ENCODE data around the gene CDH4. TPM values are rescaled to one million over a fixed set of nuclear protein-coding genes. Genes with fewer than 3 reads are reported as not detected.

CDH4 gene
- total and polyA plus RNA-seq, 2 of the 4 experiments (the other 2 are of a cell fraction), result 1.6 to 3.5 TPM

DNA sequence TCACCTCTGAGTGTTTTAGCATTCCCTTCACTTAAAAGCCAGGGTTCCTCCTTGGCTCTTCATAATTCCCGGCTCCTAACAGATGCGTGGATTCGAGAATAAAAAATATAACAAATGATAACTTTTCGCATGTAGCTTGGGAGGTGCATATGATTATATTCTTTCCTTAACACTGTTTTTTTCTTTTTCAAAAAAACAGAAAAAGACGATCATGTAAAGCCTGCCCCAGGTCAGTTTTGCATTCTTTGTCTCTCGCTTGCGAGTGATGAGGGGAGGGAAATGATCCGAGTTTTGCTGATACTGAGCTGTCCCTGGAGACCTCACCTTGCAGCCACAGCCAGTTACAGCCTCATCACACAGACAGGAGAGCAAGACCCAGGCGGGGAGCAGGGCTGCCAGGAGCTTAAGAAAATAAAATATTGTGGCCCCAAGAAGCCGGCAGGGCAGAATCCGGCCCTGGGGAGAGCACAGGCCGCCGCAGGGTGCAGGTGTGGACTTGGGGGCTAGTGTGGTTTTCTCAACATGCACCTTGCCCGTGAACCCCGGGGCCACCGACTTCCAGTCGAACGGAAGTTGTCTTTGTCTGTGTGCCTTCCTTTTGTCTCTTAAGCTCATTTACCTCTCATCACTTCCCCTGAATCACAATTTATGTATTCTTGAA is 511.8 kb downstream of the CDH4 start:
- no peak overlapping the region for H4K91ac ChIP-seq (ENCODE audit: insufficient read depth, low read depth, low read length)
- no peak overlapping the region for H2BK120ac ChIP-seq (ENCODE audit: low read depth, low read length)
- no peak overlapping the region for H3K4ac ChIP-seq (ENCODE audit: low read depth, low read length)
- no TSS peak for BruUV-seq (replicated peaks)
- no peak overlapping the region for H3K4me2 ChIP-seq (ENCODE audit: low read depth, low read length)
- no peak for DNase-seq
- H3K14ac ChIP-seq (replicated peaks; ENCODE audit: low read depth, low read length), result no peak overlapping the region
- no peaks in the 10 kb centered on the region for H3K36me3 ChIP-seq (ENCODE audit: control insufficient read depth, insufficient read depth, low read length)
- H3K9me1 ChIP-seq (ENCODE audit: insufficient read depth, low read length), result no peaks in the 10 kb centered on the region
- no peak overlapping the region for H3K9ac ChIP-seq (ENCODE audit: low read depth, low read length)
- no peak overlapping the region for H3K4me3 ChIP-seq (ENCODE audit: insufficient read depth, low read depth, low read length)
- H4K20me1 ChIP-seq (ENCODE audit: insufficient read depth, low read length), result no peaks in the 10 kb centered on the region
- ATAC-seq (ENCODE audit: low read depth), result no peak
- H3K79me1 ChIP-seq (ENCODE audit: low read depth in 1 of 2, low read length in 2 of 2), result no peaks in the 10 kb centered on the region
- intact Hi-C loops (cut with micrococcal nuclease), result no loop called here
- H2AFZ ChIP-seq (replicated peaks; ENCODE audit: low read length, poor library complexity), result no peak overlapping the region
- H3K4me1 ChIP-seq (ENCODE audit: control insufficient read depth, insufficient read depth, low read length), result no peaks in the 10 kb centered on the region
- H3K23ac ChIP-seq (ENCODE audit: low read depth, low read length), result no peak overlapping the region
- H2BK5ac ChIP-seq (ENCODE audit: low read depth, low read length, poor library complexity, severe bottlenecking), result no peak overlapping the region
- H2AK9ac ChIP-seq (replicated peaks; ENCODE audit: low read depth, low read length, poor library complexity), result no peak overlapping the region
- POLR2A ChIA-PET (ENCODE audit: unreplicated experiment), result no interaction called here
- no peak overlapping the region for H2BK20ac ChIP-seq (ENCODE audit: low read depth, low read length)
- H3K18ac ChIP-seq (ENCODE audit: low read depth, low read length), result no peak overlapping the region
- no peak overlapping the region for H2AK5ac ChIP-seq (ENCODE audit: low read depth, low read length)
- TF ChIP-seq, protein P1, sequence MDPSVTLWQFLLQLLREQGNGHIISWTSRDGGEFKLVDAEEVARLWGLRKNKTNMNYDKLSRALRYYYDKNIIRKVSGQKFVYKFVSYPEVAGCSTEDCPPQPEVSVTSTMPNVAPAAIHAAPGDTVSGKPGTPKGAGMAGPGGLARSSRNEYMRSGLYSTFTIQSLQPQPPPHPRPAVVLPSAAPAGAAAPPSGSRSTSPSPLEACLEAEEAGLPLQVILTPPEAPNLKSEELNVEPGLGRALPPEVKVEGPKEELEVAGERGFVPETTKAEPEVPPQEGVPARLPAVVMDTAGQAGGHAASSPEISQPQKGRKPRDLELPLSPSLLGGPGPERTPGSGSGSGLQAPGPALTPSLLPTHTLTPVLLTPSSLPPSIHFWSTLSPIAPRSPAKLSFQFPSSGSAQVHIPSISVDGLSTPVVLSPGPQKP (IDR thresholded peaks at IDR 0.05; ENCODE audit: borderline replicate concordance, low read depth, low read length), result no peak
- TF ChIP-seq MAZ (IDR thresholded peaks at IDR 0.05; ENCODE audit: borderline replicate concordance, low read depth, low read length), result no peak
- no peak for TF ChIP-seq MAFK (IDR thresholded peaks at IDR 0.05; ENCODE audit: low read depth, low read length)
- TF ChIP-seq, protein P2, sequence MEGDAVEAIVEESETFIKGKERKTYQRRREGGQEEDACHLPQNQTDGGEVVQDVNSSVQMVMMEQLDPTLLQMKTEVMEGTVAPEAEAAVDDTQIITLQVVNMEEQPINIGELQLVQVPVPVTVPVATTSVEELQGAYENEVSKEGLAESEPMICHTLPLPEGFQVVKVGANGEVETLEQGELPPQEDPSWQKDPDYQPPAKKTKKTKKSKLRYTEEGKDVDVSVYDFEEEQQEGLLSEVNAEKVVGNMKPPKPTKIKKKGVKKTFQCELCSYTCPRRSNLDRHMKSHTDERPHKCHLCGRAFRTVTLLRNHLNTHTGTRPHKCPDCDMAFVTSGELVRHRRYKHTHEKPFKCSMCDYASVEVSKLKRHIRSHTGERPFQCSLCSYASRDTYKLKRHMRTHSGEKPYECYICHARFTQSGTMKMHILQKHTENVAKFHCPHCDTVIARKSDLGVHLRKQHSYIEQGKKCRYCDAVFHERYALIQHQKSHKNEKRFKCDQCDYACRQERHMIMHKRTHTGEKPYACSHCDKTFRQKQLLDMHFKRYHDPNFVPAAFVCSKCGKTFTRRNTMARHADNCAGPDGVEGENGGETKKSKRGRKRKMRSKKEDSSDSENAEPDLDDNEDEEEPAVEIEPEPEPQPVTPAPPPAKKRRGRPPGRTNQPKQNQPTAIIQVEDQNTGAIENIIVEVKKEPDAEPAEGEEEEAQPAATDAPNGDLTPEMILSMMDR (conservative IDR thresholded peaks at IDR 0.05; ENCODE audit: low read depth, low read length), result no peak
- TF ChIP-seq, protein P3, sequence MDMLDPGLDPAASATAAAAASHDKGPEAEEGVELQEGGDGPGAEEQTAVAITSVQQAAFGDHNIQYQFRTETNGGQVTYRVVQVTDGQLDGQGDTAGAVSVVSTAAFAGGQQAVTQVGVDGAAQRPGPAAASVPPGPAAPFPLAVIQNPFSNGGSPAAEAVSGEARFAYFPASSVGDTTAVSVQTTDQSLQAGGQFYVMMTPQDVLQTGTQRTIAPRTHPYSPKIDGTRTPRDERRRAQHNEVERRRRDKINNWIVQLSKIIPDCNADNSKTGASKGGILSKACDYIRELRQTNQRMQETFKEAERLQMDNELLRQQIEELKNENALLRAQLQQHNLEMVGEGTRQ (IDR thresholded peaks at IDR 0.05; ENCODE audit: low read depth, low read length), result no peak
- TF ChIP-seq NFE2L2 (IDR thresholded peaks at IDR 0.05; ENCODE audit: low read depth, low read length), result no peak
- TF ChIP-seq FOS (IDR thresholded peaks at IDR 0.05; ENCODE audit: low read depth, low read length), result no peak
- TF ChIP-seq SMC3 (IDR thresholded peaks at IDR 0.05; ENCODE audit: low read depth, low read length), result no peak
- no peak for TF ChIP-seq CHD1 (IDR thresholded peaks at IDR 0.05; ENCODE audit: low read depth, low read length)
- no peak for TF ChIP-seq POLR2A (IDR thresholded peaks at IDR 0.05; ENCODE audit: low read depth, low read length)
- TF ChIP-seq RCOR1 (IDR thresholded peaks at IDR 0.05; ENCODE audit: insufficient replicate concordance, low read length), result no peak
- no peak for TF ChIP-seq MXI1 (IDR thresholded peaks at IDR 0.05; ENCODE audit: borderline replicate concordance, low read depth, low read length)
- no peak for TF ChIP-seq RAD21 (IDR thresholded peaks at IDR 0.05; ENCODE audit: low read length)
- no peak for TF ChIP-seq BHLHE40 (IDR thresholded peaks at IDR 0.05; ENCODE audit: low read depth, low read length)
- no peak for TF ChIP-seq CEBPB (IDR thresholded peaks at IDR 0.05; ENCODE audit: low read depth, low read length)
- H4K8ac ChIP-seq (ENCODE audit: low read depth in 2 of 2, low read length in 2 of 2), result no peak overlapping the region
- H3K27ac ChIP-seq (ENCODE audit: insufficient read depth, low read length), result no peak overlapping the region
- no peak overlapping the region for H3K56ac ChIP-seq (ENCODE audit: extremely low read depth, insufficient read depth, low read length)
- dilution Hi-C loops (cut with HindIII; ENCODE audit: low sequenced_read_pairs, unreplicated experiment), result no loop called here
- CTCF ChIA-PET, result no interaction called here
- H4K5ac ChIP-seq (ENCODE audit: low read depth, low read length), result no peak overlapping the region
- no peak overlapping the region for H2BK15ac ChIP-seq (ENCODE audit: low read depth, low read length)
- no peaks in the 10 kb centered on the region for H3K9me3 ChIP-seq (ENCODE audit: control insufficient read depth, insufficient read depth, low read length)
- in situ Hi-C loops (cut with MboI; ENCODE audit: low sequenced_read_pairs), result no loop called here
- H3K27me3 ChIP-seq (ENCODE audit: control insufficient read depth, insufficient read depth, low read length), result peaks cover 2% of the 10 kb centered on the region; the same call in 1 of the 2 replicates
- WGBS, 2 experiments (ENCODE audit: extremely low coverage in 2 of 2, insufficient read length in 1 of 2), result 40% methylated on average over 2 of the region's 18 CpGs; no CpG with 5 or more reads in 1 of the 2 experiments

All from IMR-90 (cell line).